ENCODE measurements around the gene RNU7-1. TPM values are rescaled to one million over a fixed set of nuclear protein-coding genes. Genes with fewer than 3 reads are reported as not detected.

Gene RNU7-1
- total RNA-seq, 1 donor, result not detected

DNA sequence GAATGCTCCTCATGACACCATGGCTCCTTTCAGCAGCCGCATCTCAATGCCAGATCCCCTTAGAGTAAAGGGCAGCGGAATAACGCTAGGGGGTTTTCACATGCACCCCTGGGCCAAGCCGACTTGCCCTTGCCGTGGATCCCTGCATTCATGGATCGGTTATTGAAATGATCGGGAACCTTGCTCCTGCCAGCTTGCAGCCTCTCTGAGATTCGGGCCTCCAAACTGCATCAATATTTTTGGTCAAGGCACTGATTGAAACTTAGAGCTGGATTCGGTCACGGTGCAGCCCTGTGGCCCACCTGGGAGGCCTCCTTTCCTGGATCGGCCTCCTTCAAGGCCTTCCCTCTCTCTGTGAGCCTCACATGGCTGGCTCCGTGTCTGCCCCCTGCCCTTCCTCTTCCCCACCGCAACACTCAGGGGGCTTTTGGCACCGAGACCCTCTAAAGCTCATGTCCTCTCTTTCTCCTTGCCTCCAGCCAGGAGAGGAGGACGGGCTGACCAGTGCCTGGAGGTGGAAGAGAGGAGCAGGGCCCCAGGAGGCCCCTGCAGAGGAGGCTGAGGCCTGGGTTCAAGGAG lies 9.3 kb downstream of the RNU7-1 start:
- Histone ChIP-seq H3K4me1 (ENCODE audit: insufficient read depth, low read length) (peaks cover 12% of the 10 kb centered on the region), H3K4me3 (ENCODE audit: insufficient read depth, low read length) (no peak overlapping the region), H3K36me3 (ENCODE audit: insufficient read depth, low read length) (no peaks in the 10 kb centered on the region), H3K27me3 (ENCODE audit: insufficient read depth, low read length) (no peaks in the 10 kb centered on the region), H3K27ac (ENCODE audit: low read depth, low read length) (no peak overlapping the region), H2AFZ (ENCODE audit: low read length) (peak overlapping the region; percentile 90), H4K20me1 (ENCODE audit: insufficient read depth, low read length) (no peaks in the 10 kb centered on the region), H3K9me3 (ENCODE audit: low read depth, low read length) (no peaks in the 10 kb centered on the region), H3K79me2 (ENCODE audit: insufficient read depth, low read length) (no peaks in the 10 kb centered on the region), H3K4me2 (ENCODE audit: insufficient read depth, low read length) (no peak overlapping the region)
- DNase-seq (ENCODE audit: insufficient read length, low spot score, missing footprints), result peak; percentile 11
- TF ChIP-seq, protein P1, sequence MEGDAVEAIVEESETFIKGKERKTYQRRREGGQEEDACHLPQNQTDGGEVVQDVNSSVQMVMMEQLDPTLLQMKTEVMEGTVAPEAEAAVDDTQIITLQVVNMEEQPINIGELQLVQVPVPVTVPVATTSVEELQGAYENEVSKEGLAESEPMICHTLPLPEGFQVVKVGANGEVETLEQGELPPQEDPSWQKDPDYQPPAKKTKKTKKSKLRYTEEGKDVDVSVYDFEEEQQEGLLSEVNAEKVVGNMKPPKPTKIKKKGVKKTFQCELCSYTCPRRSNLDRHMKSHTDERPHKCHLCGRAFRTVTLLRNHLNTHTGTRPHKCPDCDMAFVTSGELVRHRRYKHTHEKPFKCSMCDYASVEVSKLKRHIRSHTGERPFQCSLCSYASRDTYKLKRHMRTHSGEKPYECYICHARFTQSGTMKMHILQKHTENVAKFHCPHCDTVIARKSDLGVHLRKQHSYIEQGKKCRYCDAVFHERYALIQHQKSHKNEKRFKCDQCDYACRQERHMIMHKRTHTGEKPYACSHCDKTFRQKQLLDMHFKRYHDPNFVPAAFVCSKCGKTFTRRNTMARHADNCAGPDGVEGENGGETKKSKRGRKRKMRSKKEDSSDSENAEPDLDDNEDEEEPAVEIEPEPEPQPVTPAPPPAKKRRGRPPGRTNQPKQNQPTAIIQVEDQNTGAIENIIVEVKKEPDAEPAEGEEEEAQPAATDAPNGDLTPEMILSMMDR (IDR thresholded peaks at IDR 0.05; ENCODE audit: extremely low read depth, low read depth, low read length), result no peak

DNA sequence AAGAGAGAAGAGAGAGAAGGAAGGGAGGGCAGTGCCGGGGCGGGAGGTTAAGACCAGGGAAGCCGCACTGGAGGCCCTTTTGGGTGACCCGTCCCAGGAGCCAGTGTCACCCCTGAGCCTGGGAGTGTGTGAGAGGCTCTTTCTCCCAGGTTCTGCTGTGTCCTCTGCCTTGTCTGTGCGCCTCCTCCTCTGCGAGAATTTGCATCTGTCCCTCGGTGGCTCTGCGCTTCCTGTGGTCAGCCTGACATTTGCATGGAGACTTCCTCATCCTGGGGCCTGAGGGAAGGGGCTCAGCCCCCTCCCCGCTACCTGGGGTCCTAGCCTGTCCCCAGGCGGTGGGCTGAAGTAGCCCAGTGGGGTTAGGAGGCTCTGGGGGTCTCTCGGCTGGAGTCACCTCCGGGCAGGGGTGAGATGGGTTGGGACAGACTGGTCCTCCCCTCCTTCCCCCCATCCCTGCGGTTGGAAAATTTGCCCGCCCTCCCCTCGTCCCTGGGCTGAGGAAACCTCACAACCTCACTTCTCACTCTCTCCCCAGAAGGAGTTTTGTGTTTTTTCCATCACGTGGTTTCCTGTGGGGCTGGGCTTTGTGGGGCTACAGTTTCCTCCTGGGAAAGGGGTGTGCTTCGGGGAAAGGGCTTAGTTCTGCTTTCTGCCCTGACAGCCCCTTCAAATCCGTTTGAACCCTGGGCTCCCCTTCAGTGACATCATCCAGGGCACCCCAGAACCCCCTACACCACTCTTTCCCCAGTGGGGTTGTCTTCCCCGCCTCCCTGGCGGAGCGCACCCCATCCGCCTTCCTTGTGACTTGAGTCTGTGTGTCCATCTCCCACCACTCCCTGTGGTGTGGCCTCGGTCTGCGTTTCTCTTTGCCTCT lies 10.1 kb downstream of the RNU7-1 start:
- H4K20me1 ChIP-seq (ENCODE audit: insufficient read depth, low read length), result no peaks in the 10 kb centered on the region
- H3K9me3 ChIP-seq (ENCODE audit: low read depth, low read length), result no peaks in the 10 kb centered on the region
- H2AFZ ChIP-seq (ENCODE audit: low read length), result peak overlapping the region; percentile 90
- TF ChIP-seq, protein P1 (IDR thresholded peaks at IDR 0.05; ENCODE audit: extremely low read depth, low read depth, low read length), result no peak
- peak overlapping the region; percentile 80 for H3K4me2 ChIP-seq (ENCODE audit: insufficient read depth, low read length)
- peak overlapping the region; percentile 56 for H3K4me3 ChIP-seq (ENCODE audit: insufficient read depth, low read length)
- no peak overlapping the region for H3K27ac ChIP-seq (ENCODE audit: low read depth, low read length)
- H3K27me3 ChIP-seq (ENCODE audit: insufficient read depth, low read length), result no peaks in the 10 kb centered on the region
- peaks cover 12% of the 10 kb centered on the region for H3K4me1 ChIP-seq (ENCODE audit: insufficient read depth, low read length)
- DNase-seq (ENCODE audit: insufficient read length, low spot score, missing footprints), result peak; percentile 96
- no peaks in the 10 kb centered on the region for H3K36me3 ChIP-seq (ENCODE audit: insufficient read depth, low read length)
- no peaks in the 10 kb centered on the region for H3K79me2 ChIP-seq (ENCODE audit: insufficient read depth, low read length)

DNA sequence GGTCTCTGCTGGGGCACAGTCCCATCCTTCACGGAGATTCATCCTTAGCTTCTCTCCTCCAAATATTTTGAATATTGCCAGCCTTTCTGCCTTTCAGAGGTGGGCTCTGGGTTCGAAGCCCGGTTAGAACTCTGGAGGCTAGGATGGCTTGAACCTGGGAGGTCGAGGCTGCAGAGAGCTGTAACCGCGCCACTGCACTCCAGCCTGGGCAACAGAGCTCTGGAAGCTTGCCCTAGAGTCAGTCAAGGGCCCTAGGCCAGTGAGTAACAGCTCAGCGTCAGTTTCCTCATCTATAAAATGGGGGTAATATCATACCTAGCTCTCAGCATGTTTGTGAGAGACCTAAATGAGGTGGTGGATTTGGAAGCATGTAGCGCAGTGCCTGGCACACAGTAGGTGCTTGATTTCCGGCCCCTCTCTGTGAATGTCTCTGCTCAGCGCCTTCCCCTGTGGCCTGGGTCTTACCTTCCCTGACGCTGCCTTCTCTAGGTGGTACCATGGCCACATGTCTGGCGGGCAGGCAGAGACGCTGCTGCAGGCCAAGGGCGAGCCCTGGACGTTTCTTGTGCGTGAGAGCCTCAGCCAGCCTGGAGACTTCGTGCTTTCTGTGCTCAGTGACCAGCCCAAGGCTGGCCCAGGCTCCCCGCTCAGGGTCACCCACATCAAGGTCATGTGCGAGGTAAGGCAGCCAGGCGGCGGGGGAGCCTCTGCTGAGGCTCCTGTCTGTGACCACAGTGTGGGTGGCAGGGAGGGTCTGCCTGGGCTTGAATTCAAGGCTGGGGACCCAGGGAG lies 10.9 kb downstream of the RNU7-1 start:
- peaks cover 12% of the 10 kb centered on the region for H3K4me1 ChIP-seq (ENCODE audit: insufficient read depth, low read length)
- H4K20me1 ChIP-seq (ENCODE audit: insufficient read depth, low read length), result no peaks in the 10 kb centered on the region
- peak overlapping the region; percentile 56 for H3K4me3 ChIP-seq (ENCODE audit: insufficient read depth, low read length)
- H3K79me2 ChIP-seq (ENCODE audit: insufficient read depth, low read length), result no peaks in the 10 kb centered on the region
- H3K36me3 ChIP-seq (ENCODE audit: insufficient read depth, low read length), result no peaks in the 10 kb centered on the region
- H3K9me3 ChIP-seq (ENCODE audit: low read depth, low read length), result no peaks in the 10 kb centered on the region
- TF ChIP-seq, protein P1 (IDR thresholded peaks at IDR 0.05; ENCODE audit: extremely low read depth, low read depth, low read length), result no peak
- no peaks in the 10 kb centered on the region for H3K27me3 ChIP-seq (ENCODE audit: insufficient read depth, low read length)
- DNase-seq (ENCODE audit: insufficient read length, low spot score, missing footprints), result no peak
- H3K27ac ChIP-seq (ENCODE audit: low read depth, low read length), result no peak overlapping the region
- H3K4me2 ChIP-seq (ENCODE audit: insufficient read depth, low read length), result peak overlapping the region; percentile 80
- H2AFZ ChIP-seq (ENCODE audit: low read length), result peak overlapping the region; percentile 90

All from osteoblast (primary cell).